HG03103 (cell line): ENCODE data around the gene SHMT1.

Experiments
- ATAC-seq: cut with Tn5 transposase; IDR thresholded peaks from one replicate; pipeline ENCODE4 v1.9.1; 2021; ENCODE audit warnings: low read depth; ENCODE audit not compliant: unreplicated experiment

The SHMT1 gene

DNA sequence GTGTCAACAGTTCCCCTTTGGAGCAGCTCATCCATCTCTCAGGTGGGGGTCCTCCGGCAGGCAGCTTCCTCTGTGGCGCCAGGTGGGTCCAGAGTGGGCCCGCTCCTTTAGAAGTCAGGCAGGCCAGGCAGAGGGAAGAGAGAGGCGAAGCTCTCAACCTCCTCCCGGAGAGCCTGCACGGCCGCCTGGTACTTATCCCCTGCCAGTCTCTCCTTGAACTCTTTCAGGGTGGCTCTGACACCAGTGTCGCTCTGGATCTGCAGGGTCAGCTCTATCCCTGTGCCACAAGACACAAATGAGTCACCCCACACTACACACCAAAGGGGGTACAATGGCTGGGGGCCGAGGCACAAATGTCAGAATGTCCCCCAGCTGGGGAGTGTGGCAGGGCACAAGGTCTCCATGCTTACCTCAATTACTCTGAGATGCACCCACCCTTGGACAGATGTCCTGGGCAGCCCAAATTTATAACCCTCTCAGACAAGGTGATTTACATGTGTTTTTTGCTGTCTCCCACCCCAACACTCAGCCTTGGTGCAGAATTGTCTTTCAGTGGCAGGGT lies 34.6 kb downstream of the SHMT1 start:
- ATAC-seq, result no peak

- no peak for ATAC-seq
Observed at GRCh38 chr17:18327556-18327955, 35.8 kb downstream of the SHMT1 start.

GRCh38 chr17:18327093-18327492 lies 36.3 kb downstream of the SHMT1 start:
- no peak for ATAC-seq

DNA sequence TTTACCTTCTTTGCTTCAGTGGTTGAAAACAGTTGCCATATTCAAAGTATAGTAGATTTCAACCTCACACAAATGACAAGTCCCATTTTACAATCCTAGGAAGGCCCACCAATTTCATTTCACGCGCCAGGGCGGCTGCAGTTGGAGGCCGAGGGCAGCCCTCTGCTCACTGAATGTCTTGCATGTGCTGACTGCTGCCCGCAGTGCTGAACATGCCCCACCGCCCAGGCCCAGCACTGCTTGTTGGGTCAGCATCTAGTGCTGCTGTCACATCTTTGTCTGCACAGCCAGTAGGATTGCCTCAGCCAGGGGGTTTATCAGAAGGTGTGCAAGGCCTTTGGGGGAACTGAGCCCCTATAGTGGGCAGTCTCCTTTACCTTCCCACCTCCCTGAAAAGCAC lies 36.8 kb downstream of the SHMT1 start:
- no peak for ATAC-seq

- ATAC-seq, result no peak
Observed at GRCh38 chr17:18326039-18326438, 37.3 kb downstream of the SHMT1 start.

- no peak for ATAC-seq
Observed at GRCh38 chr17:18324140-18325050, 39.0 kb downstream of the SHMT1 start.

GRCh38 chr17:18323507-18324139 lies 39.7 kb downstream of the SHMT1 start:
- no peak for ATAC-seq

- ATAC-seq, result no peak
Observed at GRCh38 chr17:18323007-18323406, 40.3 kb downstream of the SHMT1 start.

- no peak for ATAC-seq
Observed at GRCh38 chr17:18322522-18322921, 40.8 kb downstream of the SHMT1 start.

- no peak for ATAC-seq
Observed at GRCh38 chr17:18321309-18321708, 42.0 kb downstream of the SHMT1 start.

- ATAC-seq, result no peak
Observed at GRCh38 chr17:18320301-18320700, 43.0 kb downstream of the SHMT1 start.

- ATAC-seq, result no peak
Observed at GRCh38 chr17:18319604-18320256, 43.6 kb downstream of the SHMT1 start.

- no peak for ATAC-seq
Observed at GRCh38 chr17:18318771-18319450, 44.4 kb downstream of the SHMT1 start.

GRCh38 chr17:18318117-18318516 lies 45.2 kb downstream of the SHMT1 start:
- ATAC-seq, result no peak

GRCh38 chr17:18315961-18316360 lies 47.4 kb downstream of the SHMT1 start:
- ATAC-seq, result no peak

DNA sequence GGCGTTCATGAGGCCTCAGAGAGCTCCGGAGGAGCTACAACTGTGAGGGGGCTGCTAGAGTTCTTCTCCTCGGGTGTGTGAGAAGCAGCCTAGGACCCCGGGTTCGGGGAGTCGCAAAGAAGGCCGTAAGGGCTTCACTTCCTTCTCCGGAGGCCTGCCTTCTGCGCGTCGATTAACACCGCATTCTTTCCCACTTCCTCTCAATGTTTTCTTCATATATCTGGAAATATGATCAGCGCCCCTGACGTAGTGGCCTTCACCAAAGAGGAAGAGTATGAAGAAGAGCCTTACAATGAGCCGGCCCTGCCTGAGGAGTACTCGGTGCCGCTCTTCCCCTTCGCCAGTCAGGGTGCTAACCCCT lies 47.8 kb downstream of the SHMT1 start:
- no peak for ATAC-seq

DNA sequence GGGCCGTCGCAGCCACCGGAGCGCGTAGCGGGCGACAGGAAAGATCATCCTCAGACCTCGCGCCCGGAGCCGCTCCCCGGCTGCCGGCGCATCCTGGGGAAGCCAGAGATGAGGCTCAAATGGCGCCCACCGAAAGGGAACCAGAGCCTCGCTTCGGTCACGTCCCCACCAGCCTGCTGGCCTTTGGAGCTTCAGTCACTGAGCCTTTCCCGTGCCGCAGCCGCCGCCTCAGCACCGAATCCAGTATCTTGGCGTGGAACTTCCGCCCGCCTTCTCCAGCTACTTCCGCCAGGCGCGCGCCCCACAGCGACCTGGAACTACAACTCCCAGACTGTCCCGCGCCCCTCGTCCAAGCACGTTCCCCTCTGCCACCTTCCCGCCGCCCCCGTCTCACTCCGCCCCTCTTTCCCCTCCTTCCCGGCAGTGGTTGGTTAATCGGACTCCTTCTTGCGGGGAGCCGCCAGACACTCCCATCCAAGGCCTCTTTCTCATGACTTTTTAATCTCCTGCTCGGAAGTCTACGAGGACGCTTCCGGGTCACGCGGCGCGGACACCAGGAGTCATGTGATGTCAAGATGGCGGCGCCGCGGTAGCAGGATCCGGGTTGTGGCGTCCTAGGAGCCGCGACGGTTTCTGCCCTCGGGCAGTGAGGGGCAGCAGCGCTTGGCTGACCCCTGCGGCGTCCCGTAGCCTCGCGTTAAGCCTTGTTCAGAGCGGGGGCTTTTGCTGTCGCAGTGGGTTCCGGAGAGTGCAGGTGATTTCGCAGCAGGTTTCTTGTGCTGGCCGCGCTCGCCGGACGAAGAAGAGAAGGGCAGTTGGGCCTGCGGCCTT lies 48.4 kb downstream of the SHMT1 start, which contains the start of the genes SMCR8 and TOP3A:
Gene SMCR8 (plus strand): TSS at position 563 of the 831 bp plus-strand sequence. CDS start 497 bp downstream, outside the sequence.
Gene TOP3A (minus strand): TSS at position 264 of the 831 bp plus-strand sequence. CDS start 216 bp downstream, at position 48.
- peak; percentile 70 for ATAC-seq

DNA sequence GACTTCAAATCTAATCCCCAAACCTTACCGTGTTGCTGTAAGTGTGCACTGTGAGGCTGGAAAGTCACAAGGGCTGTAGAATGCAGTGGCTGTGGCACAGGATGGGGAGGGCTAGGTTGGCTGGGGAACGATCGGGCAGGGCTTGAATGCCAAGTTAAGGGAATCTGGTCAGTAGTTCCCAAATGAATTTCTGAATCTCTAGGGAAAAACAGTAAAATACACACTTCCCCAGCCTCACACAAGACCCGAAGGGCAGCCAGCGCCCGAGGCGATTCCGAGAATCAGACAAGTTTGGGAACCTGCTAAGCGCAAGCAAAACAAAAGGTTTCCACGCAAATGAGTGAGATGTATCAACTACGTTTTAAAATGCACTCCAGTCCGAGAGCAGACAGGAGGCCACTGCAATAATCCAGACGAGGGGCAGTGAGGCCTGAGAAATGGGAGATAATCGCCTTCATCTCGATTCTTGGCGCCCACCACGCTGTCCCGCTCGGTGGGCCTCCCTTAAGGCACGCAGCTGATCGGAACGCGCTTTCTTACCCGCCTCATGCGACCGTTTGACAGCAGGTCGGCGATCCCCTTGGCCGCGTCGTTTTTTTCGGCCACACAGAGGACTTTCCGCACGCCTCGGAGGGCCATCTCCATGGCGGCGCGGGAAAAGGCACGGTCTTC lies 49.2 kb downstream of the SHMT1 start:
- peak; percentile 26 for ATAC-seq

DNA sequence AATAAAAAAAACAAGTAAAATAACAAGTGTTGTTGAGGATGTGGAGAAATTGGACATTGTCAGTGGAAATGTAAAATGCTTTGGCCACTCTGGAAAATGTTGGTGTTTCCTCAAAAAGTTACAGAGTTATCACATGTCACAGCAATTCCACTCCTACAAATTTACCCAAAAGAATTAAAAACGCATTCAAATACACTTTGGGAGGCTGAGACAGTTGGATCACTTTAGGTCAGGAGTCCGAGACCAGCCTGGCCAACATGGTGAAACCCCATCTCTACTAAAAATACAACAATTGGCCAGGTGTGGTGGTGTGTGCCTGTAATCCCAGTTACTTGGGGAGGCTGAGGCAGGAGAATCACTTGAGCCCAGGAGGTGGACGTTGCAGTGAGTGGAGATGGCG lies 54.1 kb downstream of the SHMT1 start:
- ATAC-seq, result no peak
